GM12875 (cell line): Measurements from ENCODE around the gene BID.
A peak's percentile ranks its signal among the peaks of the same experiment; 100 is the strongest.

Experiments used
- H3K4me3 ChIP-seq: one replicate; pipeline ENCODE4 v1.5.1; 2011; ENCODE audit warnings: low read depth, low read length, control low read depth
- CTCF ChIP-seq: IDR thresholded peaks from 2 replicates; pipeline ENCODE4 v1.5.1; 2011; ENCODE audit warnings: low read depth, mild to moderate bottlenecking, control low read depth, inconsistent platforms, low read length, moderate library complexity, borderline replicate concordance; ENCODE audit not compliant: insufficient read depth

BID gene

DNA sequence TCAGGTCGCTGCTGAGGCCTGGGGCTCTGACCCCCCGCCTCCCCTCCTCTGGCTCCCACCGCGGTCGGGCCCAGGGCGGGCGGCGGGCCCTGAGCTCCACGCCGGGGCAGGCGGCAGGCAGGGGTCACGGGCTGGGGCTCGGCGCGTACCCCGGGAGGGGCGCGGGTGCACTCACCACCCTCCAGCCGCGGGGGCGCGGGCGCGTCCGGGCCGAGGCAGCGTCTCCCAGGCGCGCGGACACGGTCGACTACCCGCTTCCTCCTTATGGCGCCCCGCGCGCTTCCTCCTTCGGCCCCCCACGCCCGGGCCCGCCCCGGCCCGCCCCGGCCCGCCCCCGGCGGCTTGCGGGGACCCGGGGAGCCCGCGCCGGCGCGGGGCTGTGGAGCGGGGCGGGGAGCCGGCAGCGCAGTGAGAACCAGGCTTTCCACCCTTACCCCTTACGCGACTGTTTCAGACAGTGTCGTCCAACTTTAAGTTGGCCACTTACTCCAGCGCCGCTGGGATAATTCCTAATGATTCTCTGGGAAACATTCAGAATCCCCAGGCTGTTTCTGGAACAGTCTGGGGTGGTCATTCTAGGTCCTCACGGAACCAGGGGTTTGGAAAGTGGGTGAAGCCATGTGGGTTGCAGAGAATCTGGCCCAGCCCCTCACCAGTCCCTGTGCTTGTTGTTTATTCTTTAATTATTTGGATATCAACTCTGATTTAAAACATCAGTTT is at the start of gene BID:
BID (minus strand) TSS at position 264 of the 720 bp plus-strand sequence. CDS start 24,353 bp downstream, outside the sequence.
- no peak for TF ChIP-seq CTCF
- peak within 1 kb of the TSS; percentile 90 for H3K4me3 ChIP-seq

- TF ChIP-seq CTCF = no peak
These were observed 49.7 kb upstream of the BID start for GRCh38 chr22:17823964-17824363.

GRCh38 chr22:17823226-17823625 is 49.0 kb upstream of the BID start:
- no peak overlapping the region for H3K4me3 ChIP-seq
- TF ChIP-seq CTCF = no peak

More at GRCh38 chr22:17823964-17824363, 49.7 kb upstream of the BID start:
- no peak overlapping the region for H3K4me3 ChIP-seq

- no peak for TF ChIP-seq CTCF
- H3K4me3 ChIP-seq = no peak overlapping the region
These were observed 47.8 kb upstream of the BID start for GRCh38 chr22:17822087-17822486.

DNA sequence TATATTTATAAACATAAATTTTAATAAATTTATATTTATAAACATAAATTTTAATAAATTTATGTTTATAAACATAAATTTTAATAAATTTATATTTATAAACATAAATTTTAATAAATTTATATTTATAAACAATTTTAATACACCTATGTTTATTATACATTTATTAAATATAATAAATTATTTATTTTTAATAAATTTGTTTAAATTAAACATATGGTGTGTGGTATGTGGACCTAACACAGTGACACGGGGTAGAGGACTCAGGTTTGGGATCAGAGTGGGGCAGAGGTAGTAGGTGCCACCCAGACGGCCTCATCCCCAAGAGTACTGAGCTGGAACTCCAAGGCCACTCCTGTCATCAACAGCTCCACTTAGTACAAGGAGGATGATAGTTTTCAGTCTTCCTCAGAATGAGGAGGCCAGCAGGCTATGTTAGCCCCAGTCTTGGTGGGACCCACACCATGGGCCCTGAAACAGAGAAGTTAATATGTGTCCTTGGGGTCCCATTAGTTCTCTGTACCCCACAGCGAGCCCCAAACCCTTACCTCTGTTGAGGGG is 46.7 kb upstream of the BID start:
- no peak for TF ChIP-seq CTCF
- no peak overlapping the region for H3K4me3 ChIP-seq

- no peak for TF ChIP-seq CTCF
- H3K4me3 ChIP-seq = no peak overlapping the region
These were observed 44.4 kb upstream of the BID start for GRCh38 chr22:17818649-17819048.

DNA sequence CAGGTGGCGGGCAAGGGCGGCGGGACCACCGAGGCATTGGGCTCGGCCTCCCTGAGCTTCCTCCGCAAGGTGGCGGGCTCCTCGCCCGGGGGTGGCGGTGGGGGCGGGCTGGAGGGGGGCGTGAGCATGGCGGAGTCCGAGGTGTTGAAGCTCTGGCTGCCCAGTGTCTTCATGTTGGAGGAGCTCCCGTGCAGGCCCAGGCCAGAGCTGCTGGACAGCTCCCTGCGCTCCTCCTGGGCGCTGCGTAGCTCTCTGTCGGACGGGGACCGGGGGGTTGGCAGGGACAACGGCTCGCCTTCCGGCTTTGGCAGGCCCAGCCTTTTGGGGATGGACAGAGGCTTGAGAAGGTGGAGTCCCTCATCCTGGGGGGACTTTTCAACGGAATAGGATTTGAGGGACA is 43.9 kb upstream of the BID start:
- TF ChIP-seq CTCF = no peak
- H3K4me3 ChIP-seq = no peak overlapping the region
